DOHH2 (cell line): ENCODE measurements around the gene APOH.

Source experiments
- H3F3A ChIP-seq: fragments of 200-600 bp; sonication (generic), shearing (Covaris generic); 2 replicates; pipeline ENCODE4 v1.6.0; 2016; ENCODE audit warnings: antibody characterized with exemption, mild to moderate bottlenecking; ENCODE audit not compliant: control insufficient read depth, insufficient read depth
- H3K27ac ChIP-seq: fragments of 200-600 bp; sonication (generic); 2 replicates; pipeline ENCODE4 v1.5.1; 2014; ENCODE audit warnings: low read depth, mild to moderate bottlenecking, low read length, moderate library complexity
- H3K27me3 ChIP-seq: fragments of 200-600 bp; sonication (generic); 2 replicates; pipeline ENCODE4 v1.6.1; 2014; ENCODE audit warnings: mild to moderate bottlenecking, low read length, mixed read lengths; ENCODE audit not compliant: control insufficient read depth
- H3K36me3 ChIP-seq: fragments of 200-600 bp; sonication (generic); 2 replicates; pipeline ENCODE4 v1.6.1; 2014; ENCODE audit warnings: mild to moderate bottlenecking, low read length, moderate library complexity, mixed read lengths; ENCODE audit not compliant: control insufficient read depth
- H3K4me1 ChIP-seq: fragments of 200-600 bp; sonication (generic); 2 replicates; pipeline ENCODE4 v1.6.1; 2014; ENCODE audit warnings: mild to moderate bottlenecking, low read length, mixed read lengths; ENCODE audit not compliant: control insufficient read depth
- H3K4me2 ChIP-seq: fragments of 200-600 bp; sonication (generic); 2 replicates; pipeline ENCODE4 v1.6.0; 2014; ENCODE audit warnings: mild to moderate bottlenecking, low read length, moderate library complexity
- H3K4me3 ChIP-seq: fragments of 200-600 bp; sonication (generic); 2 replicates; pipeline ENCODE4 v1.5.1; 2014; ENCODE audit warnings: mild to moderate bottlenecking, low read length, mixed read lengths
- H3K79me2 ChIP-seq: fragments of 200-600 bp; sonication (generic); 2 replicates; pipeline ENCODE4 v1.6.1; 2014; ENCODE audit warnings: mild to moderate bottlenecking, low read length, mixed read lengths; ENCODE audit not compliant: control insufficient read depth
- H3K9me2 ChIP-seq: fragments of 200-600 bp; sonication (generic); replicated peaks from 2 replicates; pipeline ENCODE4 v1.6.1; 2014; ENCODE audit warnings: mild to moderate bottlenecking, low read length, mixed read lengths; ENCODE audit not compliant: control insufficient read depth
- H3K9me3 ChIP-seq: fragments of 200-600 bp; sonication (generic); 2 replicates; pipeline ENCODE4 v1.6.1; 2014; ENCODE audit warnings: antibody characterized with exemption, low read length, mixed read lengths; ENCODE audit not compliant: control insufficient read depth, insufficient read depth
- H4K20me1 ChIP-seq: fragments of 200-600 bp; sonication (generic); 2 replicates; pipeline ENCODE4 v1.6.0; 2014; ENCODE audit warnings: low read depth, mild to moderate bottlenecking, antibody characterized with exemption, low read length, moderate library complexity; ENCODE audit not compliant: control insufficient read depth, insufficient read depth
- CTCF ChIP-seq: fragments of 200-600 bp; sonication (generic); IDR thresholded peaks from one replicate; pipeline ENCODE4 v1.5.1; 2014; ENCODE audit warnings: antibody characterized with exemption, mild to moderate bottlenecking, low read depth, low read length; ENCODE audit not compliant: poor library complexity, severe bottlenecking
- EZH2phosphoT487 ChIP-seq: fragments of 200-600 bp; sonication (generic); IDR thresholded peaks from 2 replicates; pipeline ENCODE4 v1.6.1; 2017; ENCODE audit warnings: borderline replicate concordance, mild to moderate bottlenecking, antibody characterized with exemption, low read length, moderate library complexity, mixed read lengths

APOH gene

GRCh38 chr17:66178642-66179041 lies 50.6 kb downstream of the APOH start:
- H3K79me2 ChIP-seq, result peaks cover 1% of the 10 kb centered on the region; the same call in 1 of the 2 replicates
- no peaks in the 10 kb centered on the region for H3K9me3 ChIP-seq
- no peak overlapping the region for H3K4me2 ChIP-seq
- no peak overlapping the region for H3K27ac ChIP-seq
- no peaks in the 10 kb centered on the region for H3F3A ChIP-seq
- no peak for TF ChIP-seq CTCF
- no peak for TF ChIP-seq EZH2phosphoT487
- H3K4me3 ChIP-seq, result no peak overlapping the region
- no peaks in the 10 kb centered on the region for H3K4me1 ChIP-seq
- H4K20me1 ChIP-seq, result no peaks in the 10 kb centered on the region
- H3K9me2 ChIP-seq, result no peaks in the 10 kb centered on the region
- no peaks in the 10 kb centered on the region for H3K27me3 ChIP-seq
- H3K36me3 ChIP-seq, result peaks cover 23% of the 10 kb centered on the region

GRCh38 chr17:66177048-66177447 lies 52.2 kb downstream of the APOH start:
- Histone ChIP-seq H3K79me2 (no peaks in the 10 kb centered on the region), H3K9me2 (no peaks in the 10 kb centered on the region), H3F3A (no peaks in the 10 kb centered on the region), H3K36me3 (peaks cover 15% of the 10 kb centered on the region), H3K27ac (no peak overlapping the region), H3K4me1 (no peaks in the 10 kb centered on the region), H3K9me3 (no peaks in the 10 kb centered on the region), H3K4me3 (no peak overlapping the region), H3K27me3 (no peaks in the 10 kb centered on the region), H3K4me2 (no peak overlapping the region), H4K20me1 (no peaks in the 10 kb centered on the region)
- no peak for TF ChIP-seq EZH2phosphoT487

GRCh38 chr17:66175892-66176291 lies 53.3 kb downstream of the APOH start:
- H3K36me3 ChIP-seq, result peaks cover 3% of the 10 kb centered on the region; the same call in 1 of the 2 replicates
- TF ChIP-seq EZH2phosphoT487 (no peak), CTCF (no peak)

GRCh38 chr17:66172691-66173223 lies 56.5 kb downstream of the APOH start:
- H3F3A ChIP-seq, result no peaks in the 10 kb centered on the region
- TF ChIP-seq CTCF (no peak), EZH2phosphoT487 (no peak)
- H3K9me3 ChIP-seq, result no peaks in the 10 kb centered on the region
- no peaks in the 10 kb centered on the region for H3K9me2 ChIP-seq
- H3K4me2 ChIP-seq, result no peak overlapping the region
- H4K20me1 ChIP-seq, result no peaks in the 10 kb centered on the region
- H3K4me3 ChIP-seq, result no peak overlapping the region
- H3K27me3 ChIP-seq, result no peaks in the 10 kb centered on the region
- peaks cover 3% of the 10 kb centered on the region; the same call in 1 of the 2 replicates for H3K36me3 ChIP-seq
- no peak overlapping the region for H3K27ac ChIP-seq
- H3K79me2 ChIP-seq, result no peaks in the 10 kb centered on the region
- no peaks in the 10 kb centered on the region for H3K4me1 ChIP-seq

More at GRCh38 chr17:66175892-66176291, 53.3 kb downstream of the APOH start:
- Histone ChIP-seq H3K27ac (no peak overlapping the region), H3K9me2 (no peaks in the 10 kb centered on the region), H3K4me2 (no peak overlapping the region), H3K79me2 (no peaks in the 10 kb centered on the region), H4K20me1 (no peaks in the 10 kb centered on the region), H3K9me3 (no peaks in the 10 kb centered on the region), H3F3A (no peaks in the 10 kb centered on the region), H3K4me1 (no peaks in the 10 kb centered on the region), H3K27me3 (no peaks in the 10 kb centered on the region), H3K4me3 (no peak overlapping the region)
